Ovary (tissue), 9 donors: ENCODE data around the gene KRT82. TPM values are rescaled to one million over a fixed set of nuclear protein-coding genes. Genes with fewer than 3 reads are reported as not detected.

Source experiments
- DNase-seq, 5 donors: peaks; one replicate each; pipeline ENCODE4 v3.0.0-alpha.2; 2019 to 2020
- H3K27ac ChIP-seq, 2 donors: fragments of 200-600 bp; one replicate each; pipeline versions ENCODE4 v1.5.1 to v1.8.0; 2019 to 2022
- H3K27me3 ChIP-seq: fragments of 200-600 bp; one replicate; pipeline ENCODE4 v1.8.0; 2022
- H3K36me3 ChIP-seq: fragments of 200-600 bp; sonication (generic); one replicate; pipeline ENCODE4 v1.5.1; 2019
- H3K4me1 ChIP-seq: one replicate; pipeline ENCODE4 v1.8.1; 2013; ENCODE audit warnings: mild to moderate bottlenecking, moderate library complexity; ENCODE audit not compliant: insufficient read depth
- H3K4me3 ChIP-seq: fragments of 200-600 bp; sonication (generic); one replicate; pipeline ENCODE4 v1.5.1; 2017
- H3K9me3 ChIP-seq, 2 donors: fragments of 200-600 bp in 1 of 2; sonication (generic) in 1 of 2; one replicate each; pipeline versions ENCODE4 v1.5.1 to v1.8.1; 2013 to 2019; ENCODE audit warnings: mild to moderate bottlenecking in 1 of 2, moderate library complexity in 1 of 2
- CTCF ChIP-seq, 3 donors: fragments of 450-650 bp in 2 of 3; fragments of 200-600 bp in 1 of 3; IDR thresholded peaks; one replicate each; pipeline versions ENCODE4 v1.5.1 to v1.8.0; 2016 to 2022; ENCODE audit warnings: antibody characterized with exemption in 3 of 3, mild to moderate bottlenecking in 1 of 3
- EP300 ChIP-seq: sonication (generic); formaldehyde crosslinking; IDR thresholded peaks from one replicate; pipeline ENCODE4 v1.6.1; 2017; ENCODE audit warnings: antibody characterized with exemption
- POLR2A ChIP-seq: fragments of 450-650 bp; IDR thresholded peaks from one replicate; pipeline ENCODE4 v1.6.1; 2017; ENCODE audit warnings: antibody characterized with exemption, mild to moderate bottlenecking, moderate library complexity
- WGBS, 3 donors: extraction: QIAGEN DNeasy Blood & Tissue Kit in 1 of 3; methylation state at CpG; one replicate each; pipeline versions ENCODE4 v1.1.5 to v1.1.7; 2013 to 2017; 5-methylcytosine and 5-hydroxymethylcytosine counted together
- intact Hi-C, 4 donors: fragments of 100-400 bp; cut with DNase I; formaldehyde crosslinking; loops; one replicate each; pipeline versions ENCODE4 v1.11.0 to v1.15.1; 2022 to 2023
- polyA plus RNA-seq, 2 donors: library from polyadenylated mRNA; stranded (reverse); fragments of 200-250 nt in 1 of 2; fragments of 350-450 nt in 1 of 2; fragmentation: Illumina TruSeq in 1 of 2; extraction: RNeasy Lipid Tissue Mini Kit (QIAGEN cat#74804) in 1 of 2; gene quantifications; one replicate each; pipeline ENCODE4 v1.2.3, GENCODE V29; 2013 to 2014
- total RNA-seq, 7 donors: library from RNA; depleted of rRNA in 2 of 7; stranded (reverse); fragments of >200 nt in 2 of 7; fragmentation: NEBNext Ultra II Directional in 3 of 7; extraction: Animal tissue kit (Norgen Biotek cat#: 25700) in 3 of 7; gene quantifications; one replicate each; pipeline versions ENCODE4 v1.1.0 to v1.2.4, GENCODE V29; 2016 to 2023
- donor health status: DM: no; HTN: no; CAD: no; lungs with moderate emphysema.
- donor health status: DM: no; HTN: no; CAD: no.
- donor health status: Bipolar disorder and iron deficiency.
- donor health status: DM: yes; HTN: yes; CAD: no.
- donor health status: DM: no; HTN: no; CAD: no.
- donor health status: DM: yes; HTN: yes; CAD: no.

Gene KRT82
- total and polyA plus RNA-seq, 9 donors, result not detected

- Histone ChIP-seq H3K4me3 (no peak overlapping the region), H3K36me3 (no peaks in the 10 kb centered on the region), H3K4me1 (no peaks in the 10 kb centered on the region), H3K27me3 (no peaks in the 10 kb centered on the region), H3K9me3 (no peaks in the 10 kb centered on the region), H3K27ac (no peak overlapping the region)
- no peak for DNase-seq
- WGBS, 3 donors, result 68 to 85% (median 71%) methylated on average over 4 of the region's 4 CpGs
- TF ChIP-seq CTCF (IDR thresholded peaks at IDR 0.05) (no peak), EP300 (no peak)
- intact Hi-C loops, result no loop called here
Measured at GRCh38 chr12:52401926-52402325, 4.2 kb downstream of the KRT82 start.

GRCh38 chr12:52401526-52401925 lies 4.6 kb downstream of the KRT82 start:
- 76 to 81% (median 77%) methylated on average over 5 of the region's 5 CpGs for WGBS, 3 donors
- no peaks in the 10 kb centered on the region for H3K4me1 ChIP-seq
- no peaks in the 10 kb centered on the region for H3K9me3 ChIP-seq
- TF ChIP-seq EP300, result no peak
- no peak for TF ChIP-seq POLR2A
- TF ChIP-seq CTCF (IDR thresholded peaks at IDR 0.05), result no peak
- H3K36me3 ChIP-seq, result no peaks in the 10 kb centered on the region
- no peaks in the 10 kb centered on the region for H3K27me3 ChIP-seq
- intact Hi-C loops, result no loop called here
- no peak for DNase-seq
- H3K4me3 ChIP-seq, result no peak overlapping the region
- H3K27ac ChIP-seq, result no peak overlapping the region

GRCh38 chr12:52400906-52401305 lies 5.2 kb downstream of the KRT82 start:
- no peak for TF ChIP-seq POLR2A
- no peak for TF ChIP-seq CTCF (IDR thresholded peaks at IDR 0.05)
- TF ChIP-seq EP300, result no peak
- Histone ChIP-seq H3K27me3 (no peaks in the 10 kb centered on the region), H3K27ac (no peak overlapping the region), H3K9me3 (no peaks in the 10 kb centered on the region), H3K4me3 (no peak overlapping the region), H3K4me1 (no peaks in the 10 kb centered on the region), H3K36me3 (no peaks in the 10 kb centered on the region)
- intact Hi-C loops, result no loop called here
- 71 to 79% (median 72%) methylated on average over 9 of the region's 9 CpGs for WGBS, 3 donors
- DNase-seq, result no peak

GRCh38 chr12:52399756-52400155 lies 6.4 kb downstream of the KRT82 start:
- WGBS, 3 donors, result 87 to 94% (median 91%) methylated on average over 16 of the region's 16 CpGs
- intact Hi-C loops, result no loop called here
- no peak overlapping the region for H3K4me3 ChIP-seq
- TF ChIP-seq CTCF (IDR thresholded peaks at IDR 0.05), result no peak
- TF ChIP-seq POLR2A, result no peak
- TF ChIP-seq EP300, result no peak
- H3K27me3 ChIP-seq, result no peaks in the 10 kb centered on the region
- DNase-seq, result no peak
- H3K4me1 ChIP-seq, result no peaks in the 10 kb centered on the region
- H3K27ac ChIP-seq, result no peak overlapping the region
- H3K36me3 ChIP-seq, result no peaks in the 10 kb centered on the region
- H3K9me3 ChIP-seq, result no peaks in the 10 kb centered on the region

GRCh38 chr12:52398176-52398575 lies 8.0 kb downstream of the KRT82 start:
- no peaks in the 10 kb centered on the region for H3K36me3 ChIP-seq
- H3K4me3 ChIP-seq, result no peak overlapping the region
- TF ChIP-seq EP300 (no peak), POLR2A (no peak), CTCF (IDR thresholded peaks at IDR 0.05) (no peak)
- no peaks in the 10 kb centered on the region for H3K9me3 ChIP-seq
- H3K27ac ChIP-seq, result no peak overlapping the region
- DNase-seq, result no peak
- WGBS, 3 donors, result 81 to 93% (median 81%) methylated on average over 1 of the region's 1 CpG
- intact Hi-C loops, result no loop called here
- no peaks in the 10 kb centered on the region for H3K4me1 ChIP-seq
- no peaks in the 10 kb centered on the region for H3K27me3 ChIP-seq
